OCI-LY3 (cell line): Measurements from ENCODE around the gene DIPK1A.

Source experiments
- CTCF ChIP-seq: fragments of 200-600, 300-600 bp; sonication (generic); IDR thresholded peaks from 2 replicates; pipeline ENCODE4 v1.5.1; 2014; ENCODE audit warnings: antibody characterized with exemption, low read length, low read depth
- EZH2phosphoT487 ChIP-seq: fragments of 200-600 bp; shearing (Covaris generic); IDR thresholded peaks from 2 replicates; pipeline ENCODE4 v1.6.1; 2018; ENCODE audit warnings: antibody characterized with exemption, mixed run types, low read depth

GRCh38 chr1:92839442-92839841 is 121.8 kb downstream of the DIPK1A start:
- TF ChIP-seq CTCF: no peak
- TF ChIP-seq EZH2phosphoT487: no peak
